SK-N-SH (cell line): Measurements from ENCODE around the gene ACOXL. TPM values are rescaled to one million over a fixed set of nuclear protein-coding genes. Genes with fewer than 3 reads are reported as not detected.

Source experiments
- CTCF ChIA-PET: fragments of 300-600, 350-600 bp; formaldehyde crosslinking; extraction: SDS; loops from one replicate; lab custom pipeline; 2021; lab: Yijun Ruan, JAX
- POLR2A ChIA-PET: fragments of 350-600 bp; sonication (Branson Sonifier 250); formaldehyde crosslinking; extraction: SDS; loops from one replicate; lab custom pipeline; 2020; ENCODE audit warnings: antibody characterized with exemption, inconsistent platforms; lab: Yijun Ruan, JAX
- DNase-seq: peaks from one replicate; pipeline ENCODE4 v3.0.0; 2012
- H2AFZ ChIP-seq: fragments of 200-600 bp; sonication (generic); 2 replicates; pipeline ENCODE4 v1.8.1; 2016; ENCODE audit warnings: antibody characterized with exemption, mild to moderate bottlenecking, low read depth
- H3F3A ChIP-seq: fragments of 200-600 bp; sonication (generic); replicated peaks from 2 replicates; pipeline ENCODE3; 2016; ENCODE audit warnings: antibody characterized with exemption, mild to moderate bottlenecking; ENCODE audit not compliant: insufficient read depth
- H3K27ac ChIP-seq, 2 experiments: fragments of 200-500 bp in 1 of 2; fragments of 200-600 bp in 1 of 2; sonication (Bioruptor generic) in 1 of 2; sonication (generic), shearing (Covaris generic) in 1 of 2; 2 replicates each; pipeline versions ENCODE4 v1.5.1 to v1.6.1; 2014 to 2016; ENCODE audit warnings: low read depth in 2 of 2, inconsistent platforms in 1 of 2, low read length in 1 of 2, mild to moderate bottlenecking in 1 of 2, mixed read lengths in 1 of 2
- H3K27me3 ChIP-seq: fragments of 200-600 bp; sonication (generic), shearing (Covaris generic); 2 replicates; pipeline ENCODE4 v1.6.1; 2016; ENCODE audit warnings: mixed run types; ENCODE audit not compliant: insufficient read depth
- H3K36me3 ChIP-seq, 2 experiments: fragments of 200-500 bp in 1 of 2; fragments of 200-600 bp in 1 of 2; sonication (Bioruptor generic) in 1 of 2; sonication (generic) in 1 of 2; replicated peaks in 1 of 2; 2 replicates each; pipeline versions ENCODE3 to v1.5.1; 2014 to 2016; ENCODE audit warnings: low read length in 1 of 2, mild to moderate bottlenecking in 1 of 2; ENCODE audit not compliant: insufficient read depth in 2 of 2, control insufficient read depth in 1 of 2
- H3K4me1 ChIP-seq, 2 experiments: fragments of 200-500 bp in 1 of 2; fragments of 200-600 bp in 1 of 2; sonication (Bioruptor generic) in 1 of 2; sonication (generic), shearing (Covaris generic) in 1 of 2; 2 replicates each; pipeline versions ENCODE4 v1.5.1 to v1.6.1; 2014 to 2016; ENCODE audit warnings: low read depth in 1 of 2, low read length in 1 of 2, mixed run types in 1 of 2; ENCODE audit not compliant: insufficient read depth in 2 of 2, control insufficient read depth in 1 of 2
- H3K4me2 ChIP-seq: fragments of 200-600 bp; sonication (generic), shearing (Covaris generic); 2 replicates; pipeline ENCODE4 v1.6.1; 2017; ENCODE audit warnings: mixed run types
- H3K4me3 ChIP-seq, 2 experiments: fragments of 200-500 bp in 1 of 2; fragments of 200-600 bp in 1 of 2; sonication (Bioruptor generic) in 1 of 2; sonication (generic), shearing (Covaris generic) in 1 of 2; 2 replicates each; pipeline versions ENCODE4 v1.5.1 to v1.8.1; 2014 to 2016; ENCODE audit warnings: low read depth in 2 of 2, inconsistent platforms in 1 of 2, low read length in 1 of 2, mild to moderate bottlenecking in 1 of 2, mixed read lengths in 1 of 2, moderate library complexity in 1 of 2
- H3K79me2 ChIP-seq: fragments of 200-600 bp; sonication (generic); 2 replicates; pipeline ENCODE4 v1.8.1; 2017; ENCODE audit warnings: mild to moderate bottlenecking; ENCODE audit not compliant: insufficient read depth
- H3K9ac ChIP-seq: fragments of 200-600 bp; sonication (generic); 2 replicates; pipeline ENCODE4 v1.6.1; 2017; ENCODE audit warnings: mixed run types
- H3K9me2 ChIP-seq: fragments of 200-600 bp; sonication (generic); 2 replicates; pipeline ENCODE4 v1.6.1; 2017; ENCODE audit warnings: mixed run types
- H3K9me3 ChIP-seq: fragments of 200-600 bp; sonication (generic); 2 replicates; pipeline ENCODE4 v1.6.1; 2017; ENCODE audit warnings: mixed run types, mild to moderate bottlenecking, moderate library complexity
- H4K20me1 ChIP-seq: fragments of 200-600 bp; sonication (generic); 2 replicates; pipeline ENCODE4 v1.6.1; 2017; ENCODE audit warnings: mild to moderate bottlenecking, mixed run types; ENCODE audit not compliant: insufficient read depth
- CHD2 ChIP-seq: fragments of 150-350 bp; IDR thresholded peaks from 2 replicates; pipeline ENCODE4 v1.6.1; 2018; ENCODE audit warnings: low read length; ENCODE audit not compliant: partially characterized antibody
- ELF1 ChIP-seq: IDR thresholded peaks from 2 replicates; pipeline ENCODE4 v1.4.0; 2012
- FOSL2 ChIP-seq: IDR thresholded peaks from 2 replicates; pipeline ENCODE4 v1.4.0; 2012; ENCODE audit warnings: low read depth, mild to moderate bottlenecking, moderate library complexity, borderline replicate concordance
- FOXJ3 ChIP-seq: sonication (generic); formaldehyde crosslinking; IDR thresholded peaks from 2 replicates; pipeline ENCODE4 v1.5.1; 2020; ENCODE audit warnings: mild to moderate bottlenecking, missing genetic modification reagents
- MEF2A ChIP-seq: IDR thresholded peaks from 2 replicates; pipeline ENCODE4 v1.4.0; 2012; ENCODE audit warnings: low read depth, borderline replicate concordance
- MXI1 ChIP-seq: IDR thresholded peaks from 2 replicates; pipeline ENCODE4 v1.6.1; 2012; ENCODE audit warnings: mild to moderate bottlenecking, low read depth, low read length, improper control_type of control experiment
- NFIC ChIP-seq: IDR thresholded peaks from 2 replicates; pipeline ENCODE4 v1.4.0; 2012; ENCODE audit warnings: borderline replicate concordance
- POLR2AphosphoS5 ChIP-seq: IDR thresholded peaks from 2 replicates; pipeline ENCODE4 v1.6.1; 2012; ENCODE audit warnings: low read depth, low read length
- RCOR1 ChIP-seq: fragments of 150-350 bp; IDR thresholded peaks from 2 replicates; pipeline ENCODE4 v1.6.1; 2017; ENCODE audit warnings: antibody characterized with exemption, low read length
- RXRA ChIP-seq: IDR thresholded peaks from 2 replicates; pipeline ENCODE4 v1.4.0; 2012; ENCODE audit warnings: low read depth, mild to moderate bottlenecking, borderline replicate concordance
- SIN3A ChIP-seq: IDR thresholded peaks from 2 replicates; pipeline ENCODE4 v1.6.1; 2012; ENCODE audit warnings: low read depth, mild to moderate bottlenecking, low read length, moderate library complexity, borderline replicate concordance
- TAF1 ChIP-seq: IDR thresholded peaks from 2 replicates; pipeline ENCODE4 v1.6.1; 2012; ENCODE audit warnings: low read depth, mild to moderate bottlenecking, low read length, moderate library complexity, borderline replicate concordance
- TCF12 ChIP-seq: IDR thresholded peaks from 2 replicates; pipeline ENCODE4 v1.4.0; 2012
- TEAD4 ChIP-seq: IDR thresholded peaks from 2 replicates; pipeline ENCODE4 v1.4.0; 2012; ENCODE audit warnings: mild to moderate bottlenecking, borderline replicate concordance; ENCODE audit not compliant: insufficient read depth
- YY1 ChIP-seq: IDR thresholded peaks from 2 replicates; pipeline ENCODE4 v1.4.0; 2012; ENCODE audit warnings: low read depth, mild to moderate bottlenecking
- WGBS: methylation state at CpG from one replicate; pipeline ENCODE4 v1.1.6; 2017; ENCODE audit warnings: low lambda C conversion rate; 5-methylcytosine and 5-hydroxymethylcytosine counted together
- polyA plus RNA-seq, 3 experiments: library from polyadenylated mRNA; depleted of rRNA; stranded (reverse); fragments of >200 nt; gene quantifications; 2 replicates each; pipeline ENCODE4 v1.2.3, GENCODE V29; 2012
- TF ChIP-seq, protein P1 (sequence below): fragments of 200-600 bp; sonication (generic); IDR thresholded peaks from 2 replicates; pipeline ENCODE4 v1.6.1; 2017; ENCODE audit warnings: antibody characterized with exemption, mild to moderate bottlenecking, moderate library complexity
- TF ChIP-seq, protein P2 (sequence below): fragments of 150-350 bp; IDR thresholded peaks from 2 replicates; pipeline ENCODE4 v1.6.1; 2017; ENCODE audit warnings: antibody characterized with exemption, low read length, low read depth, borderline replicate concordance
- TF ChIP-seq, protein P3 (sequence below): IDR thresholded peaks from 2 replicates; pipeline ENCODE4 v1.4.0; 2012; ENCODE audit warnings: low read depth, borderline replicate concordance

Gene ACOXL
- polyA plus RNA-seq, 1 of the 3 experiments (the other 2 are of a cell fraction), result not detected

DNA sequence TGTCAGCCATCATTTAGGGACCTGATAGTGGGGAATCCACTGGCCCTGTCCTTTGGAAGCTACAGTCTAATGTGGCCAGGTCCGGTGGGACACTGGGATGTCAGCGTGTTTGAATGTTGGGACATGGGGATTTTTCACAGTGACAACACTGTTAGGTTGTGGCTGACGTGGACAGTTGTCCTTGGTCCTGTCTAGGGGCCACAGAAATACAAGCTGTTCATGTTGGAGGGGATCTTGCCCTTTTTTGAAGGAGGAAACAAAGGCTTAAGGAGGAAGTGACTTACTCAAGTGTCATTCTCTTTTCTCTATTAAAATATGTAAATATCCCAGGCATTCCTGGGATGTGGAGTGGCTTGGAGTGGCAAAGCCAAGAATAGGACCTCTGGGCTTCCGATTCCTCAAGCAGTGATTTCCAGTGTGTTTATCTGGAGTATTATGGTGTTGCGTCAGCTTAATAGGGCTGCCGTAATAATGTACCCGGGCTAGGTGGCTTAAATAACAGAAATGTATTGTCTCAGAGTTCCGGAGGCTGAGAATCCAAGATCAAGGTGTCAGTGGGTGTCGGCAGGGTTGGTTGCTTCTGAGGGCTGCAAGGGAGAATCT is 8.5 kb downstream of the ACOXL start:
- no peak overlapping the region for H3K4me3 ChIP-seq
- 51% methylated on average over 9 of the region's 9 CpGs for WGBS
- no peaks in the 10 kb centered on the region for H3F3A ChIP-seq
- no peaks in the 10 kb centered on the region for H4K20me1 ChIP-seq
- H3K9me2 ChIP-seq, result no peaks in the 10 kb centered on the region
- no peaks in the 10 kb centered on the region for H3K9me3 ChIP-seq
- H3K27me3 ChIP-seq, result peaks cover 11% of the 10 kb centered on the region; the same call in 1 of the 2 replicates
- POLR2A ChIA-PET, result no interaction called here
- CTCF ChIA-PET, result interaction anchor here (0.9 kb wide), 2 partner anchors 14 to 22 kb away, joined by 3 to 4 read pairs; no protein-coding TSS in a partner anchor
- no peak overlapping the region for H3K27ac ChIP-seq
- no peak overlapping the region for H3K9ac ChIP-seq
- no peaks in the 10 kb centered on the region for H3K36me3 ChIP-seq
- no peaks in the 10 kb centered on the region for H3K4me1 ChIP-seq
- no peaks in the 10 kb centered on the region for H3K79me2 ChIP-seq
- no peak for DNase-seq
- no peak overlapping the region for H2AFZ ChIP-seq
- TF ChIP-seq MEF2A, result no peak
- no peak for TF ChIP-seq SIN3A
- TF ChIP-seq RCOR1, result no peak
- TF ChIP-seq, protein P1, sequence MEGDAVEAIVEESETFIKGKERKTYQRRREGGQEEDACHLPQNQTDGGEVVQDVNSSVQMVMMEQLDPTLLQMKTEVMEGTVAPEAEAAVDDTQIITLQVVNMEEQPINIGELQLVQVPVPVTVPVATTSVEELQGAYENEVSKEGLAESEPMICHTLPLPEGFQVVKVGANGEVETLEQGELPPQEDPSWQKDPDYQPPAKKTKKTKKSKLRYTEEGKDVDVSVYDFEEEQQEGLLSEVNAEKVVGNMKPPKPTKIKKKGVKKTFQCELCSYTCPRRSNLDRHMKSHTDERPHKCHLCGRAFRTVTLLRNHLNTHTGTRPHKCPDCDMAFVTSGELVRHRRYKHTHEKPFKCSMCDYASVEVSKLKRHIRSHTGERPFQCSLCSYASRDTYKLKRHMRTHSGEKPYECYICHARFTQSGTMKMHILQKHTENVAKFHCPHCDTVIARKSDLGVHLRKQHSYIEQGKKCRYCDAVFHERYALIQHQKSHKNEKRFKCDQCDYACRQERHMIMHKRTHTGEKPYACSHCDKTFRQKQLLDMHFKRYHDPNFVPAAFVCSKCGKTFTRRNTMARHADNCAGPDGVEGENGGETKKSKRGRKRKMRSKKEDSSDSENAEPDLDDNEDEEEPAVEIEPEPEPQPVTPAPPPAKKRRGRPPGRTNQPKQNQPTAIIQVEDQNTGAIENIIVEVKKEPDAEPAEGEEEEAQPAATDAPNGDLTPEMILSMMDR, result no peak
- no peak for TF ChIP-seq ELF1
- no peak for TF ChIP-seq NFIC
- TF ChIP-seq RXRA, result no peak
- TF ChIP-seq, protein P2, sequence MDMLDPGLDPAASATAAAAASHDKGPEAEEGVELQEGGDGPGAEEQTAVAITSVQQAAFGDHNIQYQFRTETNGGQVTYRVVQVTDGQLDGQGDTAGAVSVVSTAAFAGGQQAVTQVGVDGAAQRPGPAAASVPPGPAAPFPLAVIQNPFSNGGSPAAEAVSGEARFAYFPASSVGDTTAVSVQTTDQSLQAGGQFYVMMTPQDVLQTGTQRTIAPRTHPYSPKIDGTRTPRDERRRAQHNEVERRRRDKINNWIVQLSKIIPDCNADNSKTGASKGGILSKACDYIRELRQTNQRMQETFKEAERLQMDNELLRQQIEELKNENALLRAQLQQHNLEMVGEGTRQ, result no peak
- TF ChIP-seq MXI1, result no peak
- no peak for TF ChIP-seq TCF12
- TF ChIP-seq FOXJ3 (CRISPR knock-in tag), result no peak
- no peak for TF ChIP-seq POLR2AphosphoS5
- no peak for TF ChIP-seq FOSL2
- no peak for TF ChIP-seq YY1
- no peak for TF ChIP-seq CHD2
- TF ChIP-seq, protein P3, sequence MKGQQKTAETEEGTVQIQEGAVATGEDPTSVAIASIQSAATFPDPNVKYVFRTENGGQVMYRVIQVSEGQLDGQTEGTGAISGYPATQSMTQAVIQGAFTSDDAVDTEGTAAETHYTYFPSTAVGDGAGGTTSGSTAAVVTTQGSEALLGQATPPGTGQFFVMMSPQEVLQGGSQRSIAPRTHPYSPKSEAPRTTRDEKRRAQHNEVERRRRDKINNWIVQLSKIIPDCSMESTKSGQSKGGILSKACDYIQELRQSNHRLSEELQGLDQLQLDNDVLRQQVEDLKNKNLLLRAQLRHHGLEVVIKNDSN, result no peak
- TF ChIP-seq TAF1, result no peak
- TF ChIP-seq TEAD4, result no peak
- no peak overlapping the region for H3K4me2 ChIP-seq
